CD4-positive, CD25-positive, alpha-beta regulatory T cell (primary cell): ENCODE results near the gene ATF4. TPM values are rescaled to one million over a fixed set of nuclear protein-coding genes. Genes with fewer than 3 reads are reported as not detected.
A peak's percentile ranks its signal among the peaks of the same experiment; 100 is the strongest.

Source experiments
- ATAC-seq, 2 donors: fragments of 150-1000 bp; cut with Tn5 transposase; one replicate each; pipeline ENCODE4 v1.10.0; 2021; ENCODE audit warnings: low read depth in 2 of 2, moderate number of reproducible peaks in 2 of 2, moderate library complexity in 1 of 2
- DNase-seq, 3 donors: peaks; one replicate each; pipeline versions ENCODE4 v3.0.0 to v3.0.0-alpha.2; 2012 to 2022; ENCODE audit warnings: mixed read lengths in 1 of 3
- H3K27ac ChIP-seq: one replicate; pipeline ENCODE4 v1.7.0; 2013; ENCODE audit warnings: mild to moderate bottlenecking, low read length; ENCODE audit not compliant: insufficient read depth, poor library complexity, severe bottlenecking
- H3K27me3 ChIP-seq: one replicate; pipeline ENCODE4 v1.7.0; 2013; ENCODE audit warnings: low read length; ENCODE audit not compliant: control insufficient read depth, insufficient read depth
- H3K36me3 ChIP-seq: one replicate; pipeline ENCODE4 v1.7.0; 2013; ENCODE audit warnings: mild to moderate bottlenecking, low read length, moderate library complexity; ENCODE audit not compliant: control insufficient read depth, insufficient read depth
- H3K4me1 ChIP-seq: 2 replicates; pipeline ENCODE4 v1.7.0; 2013; ENCODE audit warnings: mild to moderate bottlenecking, low read length; ENCODE audit not compliant: insufficient read depth, control insufficient read depth, poor library complexity, severe bottlenecking
- H3K4me3 ChIP-seq: one replicate; pipeline ENCODE4 v1.7.0; 2013; ENCODE audit warnings: low read depth, mild to moderate bottlenecking, low read length, moderate library complexity
- H3K9me3 ChIP-seq, 2 experiments: 1 replicate in 1 of 2; 2 replicates in 1 of 2; pipeline ENCODE4 v1.7.0; 2013; ENCODE audit warnings: low read length in 2 of 2, mild to moderate bottlenecking in 1 of 2, moderate library complexity in 1 of 2; ENCODE audit not compliant: control insufficient read depth in 2 of 2
- H3K27ac Mint-ChIP-seq, 3 donors: one replicate each; pipeline ENCODE4 v1.8.0; 2020 to 2022; ENCODE audit warnings: mild to moderate bottlenecking in 3 of 3, mixed read lengths in 3 of 3, moderate library complexity in 2 of 3
- H3K27me3 Mint-ChIP-seq: one replicate; pipeline ENCODE4 v1.8.0; 2022; ENCODE audit warnings: mild to moderate bottlenecking, mixed read lengths
- H3K36me3 Mint-ChIP-seq: one replicate; pipeline ENCODE4 v1.8.0; 2020; ENCODE audit warnings: mixed read lengths
- H3K4me1 Mint-ChIP-seq, 4 donors: one replicate each; pipeline ENCODE4 v1.8.0; 2020 to 2022; ENCODE audit warnings: mixed read lengths in 4 of 4, mild to moderate bottlenecking in 1 of 4
- H3K4me3 Mint-ChIP-seq, 4 donors: one replicate each; pipeline ENCODE4 v1.8.0; 2020 to 2022; ENCODE audit warnings: mild to moderate bottlenecking in 4 of 4, mixed read lengths in 4 of 4, moderate library complexity in 3 of 4
- H3K9me3 Mint-ChIP-seq, 7 donors: one replicate each; pipeline ENCODE4 v1.8.0; 2020 to 2022; ENCODE audit warnings: mixed read lengths in 7 of 7, mild to moderate bottlenecking in 3 of 7, moderate library complexity in 2 of 7
- polyA plus RNA-seq, 4 donors: library from polyadenylated mRNA; unstranded; fragments of 300-500 nt; fragmentation: Illumina TruSeq; gene quantifications; one replicate each; pipeline ENCODE4 v1.2.3, GENCODE V29; 2021
- total RNA-seq: library from RNA; stranded (reverse); gene quantifications from one replicate; pipeline ENCODE4 v1.2.3, GENCODE V29; 2022

Gene ATF4
- total and polyA plus RNA-seq, 5 donors from 2014 or later, result 58.2 to 246 (median 70.5) TPM

DNA sequence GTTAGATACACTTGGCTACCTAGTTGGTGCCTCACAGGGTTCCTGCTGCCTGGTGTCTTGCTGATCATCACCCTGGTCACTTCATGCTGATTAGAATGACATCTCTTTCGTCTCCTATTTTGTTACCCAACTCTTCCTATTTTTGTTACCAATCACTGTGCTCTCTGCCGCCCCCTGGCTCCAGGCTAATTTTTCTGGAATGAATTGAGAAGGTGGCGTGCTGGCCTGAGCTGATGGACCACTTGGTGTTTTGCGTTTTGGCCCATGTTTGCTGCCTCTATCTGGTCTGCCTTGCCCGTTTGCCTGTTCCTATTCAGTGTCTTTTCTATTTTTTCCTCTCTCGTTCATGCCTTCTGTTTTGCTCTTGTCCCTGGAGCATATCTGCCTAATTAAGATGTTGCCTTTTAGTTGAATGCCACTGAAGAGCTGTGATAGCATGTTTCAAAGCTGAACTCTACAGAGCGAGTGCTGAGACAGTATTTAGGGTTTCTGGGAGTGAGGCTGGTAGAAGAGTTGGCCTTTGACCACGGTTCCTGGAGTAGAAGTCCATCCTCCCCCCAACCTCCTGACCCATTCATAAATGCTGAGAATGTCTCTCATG lies 5.9 kb upstream of the ATF4 start:
- Histone ChIP-seq H3K36me3 (peaks cover 58% of the 10 kb centered on the region), H3K27me3 (no peaks in the 10 kb centered on the region), H3K4me3 (no peak overlapping the region), H3K9me3 (no peaks in the 10 kb centered on the region), H3K4me1 (peaks cover 7% of the 10 kb centered on the region), H3K27ac (no peak overlapping the region)
- Mint-ChIP-seq H3K36me3 (peaks cover 34% of the 10 kb centered on the region), H3K4me1 (peaks cover 7 to 27% (median 22%) of the 10 kb centered on the region in 4 donors), H3K4me3 (peak overlapping the region in 2 of 4 donors; percentile 54 to 75), H3K9me3 (peaks cover 0 to 1% (median 0%) of the 10 kb centered on the region in 7 donors), H3K27ac (peak overlapping the region in 1 of 3 donors; percentile 17), H3K27me3 (no peaks in the 10 kb centered on the region)
- DNase-seq, result peak in 2 of 3 donors; percentile 40 to 47
- ATAC-seq, result no peak

DNA sequence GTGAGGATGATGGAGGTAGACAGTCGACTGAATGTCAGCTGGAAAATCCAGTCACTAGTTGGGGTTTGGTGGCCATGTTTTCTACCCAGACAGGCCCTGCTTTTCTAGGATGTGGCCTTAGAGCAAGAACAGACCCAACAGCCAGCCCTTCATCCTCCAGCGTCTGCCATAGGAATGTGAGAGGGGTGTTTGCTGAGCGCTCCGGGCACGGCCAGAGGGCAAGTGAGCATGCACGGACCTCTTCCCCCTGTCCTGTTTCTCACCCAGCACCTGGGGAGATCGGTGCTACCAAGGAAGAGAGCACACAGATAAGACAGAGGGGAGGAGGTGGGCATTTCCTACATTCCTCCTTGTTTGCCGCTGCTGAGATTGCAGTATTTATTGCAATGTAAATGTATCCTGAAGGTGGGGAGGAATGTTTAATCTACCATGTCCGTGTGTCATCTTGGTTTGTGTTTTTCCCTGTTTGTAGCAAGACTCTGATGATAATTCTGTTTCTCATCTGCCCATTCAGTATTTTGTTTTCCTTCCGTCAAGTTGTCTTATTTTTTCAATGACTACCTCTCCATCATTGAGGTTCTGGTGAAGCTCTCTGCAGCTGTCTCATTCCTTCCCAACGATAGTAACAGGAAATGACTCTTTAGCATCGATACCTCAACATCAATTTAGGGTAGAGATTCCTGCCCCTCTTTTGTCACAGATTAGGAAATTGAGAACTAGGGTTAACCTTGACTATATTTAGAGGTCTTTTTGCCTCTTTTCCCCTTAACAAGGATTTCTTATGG lies 4.9 kb upstream of the ATF4 start:
- Mint-ChIP-seq H3K27me3 (peaks cover 6% of the 10 kb centered on the region), H3K4me1 (peaks cover 3 to 31% (median 20%) of the 10 kb centered on the region in 4 donors), H3K9me3 (peaks cover 0 to 2% (median 0%) of the 10 kb centered on the region in 7 donors), H3K4me3 (peak overlapping the region in 2 of 4 donors; percentile 71 to 75), H3K27ac (peak overlapping the region in 1 of 3 donors; percentile 63), H3K36me3 (peaks cover 34% of the 10 kb centered on the region)
- H3K4me3 ChIP-seq, result no peak overlapping the region
- peaks cover 50% of the 10 kb centered on the region for H3K36me3 ChIP-seq
- H3K27ac ChIP-seq, result no peak overlapping the region
- no peak for ATAC-seq
- DNase-seq, result no peak
- no peaks in the 10 kb centered on the region for H3K27me3 ChIP-seq
- no peaks in the 10 kb centered on the region for H3K9me3 ChIP-seq
- H3K4me1 ChIP-seq, result peaks cover 9% of the 10 kb centered on the region

DNA sequence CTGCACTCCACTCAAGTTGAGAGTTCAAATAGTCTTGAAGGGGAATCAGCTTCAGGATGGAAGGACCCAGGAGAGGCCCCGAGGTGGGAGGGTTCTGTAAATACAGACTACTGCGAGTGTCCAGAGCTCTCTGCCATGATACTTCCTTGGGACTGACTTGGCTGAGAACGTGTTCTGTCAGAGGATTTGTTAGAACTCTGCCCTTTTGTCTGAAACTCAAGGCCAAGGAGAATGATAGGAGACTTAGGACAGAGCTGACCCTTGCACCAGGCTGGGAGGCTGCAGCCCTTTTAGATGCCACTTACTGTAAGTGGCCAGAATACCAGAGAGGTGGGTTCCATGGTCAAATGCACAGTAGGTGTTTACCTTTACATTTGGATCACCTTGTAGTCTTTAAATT lies 2.9 kb upstream of the ATF4 start:
- ATAC-seq (no peak), DNase-seq (no peak)
- Mint-ChIP-seq H3K27me3 (peaks cover 6% of the 10 kb centered on the region), H3K9me3 (peaks cover 0 to 6% (median 0%) of the 10 kb centered on the region in 7 donors), H3K4me3 (peak overlapping the region in 2 of 4 donors; percentile 15 to 31), H3K27ac (no peak overlapping the region), H3K36me3 (peaks cover 40% of the 10 kb centered on the region), H3K4me1 (peaks cover 8 to 39% (median 28%) of the 10 kb centered on the region in 4 donors)
- no peak overlapping the region for H3K4me3 ChIP-seq
- H3K27me3 ChIP-seq, result no peaks in the 10 kb centered on the region
- no peak overlapping the region for H3K27ac ChIP-seq
- peaks cover 24% of the 10 kb centered on the region for H3K4me1 ChIP-seq
- peaks cover 43% of the 10 kb centered on the region for H3K36me3 ChIP-seq
- H3K9me3 ChIP-seq, result no peaks in the 10 kb centered on the region

DNA sequence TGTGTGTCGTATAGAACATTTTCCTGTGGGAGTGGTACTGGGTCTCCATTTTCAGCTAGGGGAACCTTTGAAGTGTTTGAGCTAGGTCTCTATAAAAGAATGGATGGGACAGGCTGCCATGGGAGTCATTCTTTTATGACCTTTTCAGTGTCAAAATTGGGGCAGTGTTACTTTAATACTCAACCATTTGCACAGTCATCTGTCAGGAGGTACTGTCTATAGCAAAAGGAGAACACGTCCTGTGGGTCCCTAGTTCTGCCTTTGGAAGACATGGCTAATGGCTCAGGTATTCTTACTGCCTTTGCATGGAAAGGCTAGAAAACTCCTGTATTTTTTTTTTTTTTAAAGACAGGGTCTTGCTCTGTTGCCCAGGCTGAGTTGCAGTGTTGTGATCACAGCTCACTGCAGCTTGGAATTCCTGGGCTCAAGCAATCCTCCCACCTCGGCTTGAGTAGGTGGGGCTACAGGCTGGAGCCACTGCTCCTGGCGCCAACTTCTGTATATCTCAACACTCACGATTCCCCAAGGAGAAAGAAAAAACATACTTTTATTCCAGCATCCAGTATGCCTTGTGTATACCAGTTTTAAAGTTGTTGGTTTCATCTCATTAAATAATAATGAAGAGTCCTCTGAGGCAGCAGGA lies 2.1 kb upstream of the ATF4 start:
- no peaks in the 10 kb centered on the region for H3K9me3 ChIP-seq
- ATAC-seq (no peak), DNase-seq (no peak)
- no peak overlapping the region for H3K4me3 ChIP-seq
- H3K4me1 ChIP-seq, result peaks cover 32% of the 10 kb centered on the region
- H3K27ac Mint-ChIP-seq, result peak overlapping the region in 1 of 3 donors; percentile 52
- H3K27ac ChIP-seq, result no peak overlapping the region
- H3K27me3 ChIP-seq, result no peaks in the 10 kb centered on the region
- H3K9me3 Mint-ChIP-seq, result peaks cover 0 to 6% (median 0%) of the 10 kb centered on the region in 7 donors
- peaks cover 10 to 47% (median 34%) of the 10 kb centered on the region in 4 donors for H3K4me1 Mint-ChIP-seq
- H3K27me3 Mint-ChIP-seq, result peaks cover 6% of the 10 kb centered on the region
- peaks cover 44% of the 10 kb centered on the region for H3K36me3 ChIP-seq
- H3K36me3 Mint-ChIP-seq, result peaks cover 39% of the 10 kb centered on the region
- peak overlapping the region; percentile 91 to 96 (median 96) for H3K4me3 Mint-ChIP-seq

DNA sequence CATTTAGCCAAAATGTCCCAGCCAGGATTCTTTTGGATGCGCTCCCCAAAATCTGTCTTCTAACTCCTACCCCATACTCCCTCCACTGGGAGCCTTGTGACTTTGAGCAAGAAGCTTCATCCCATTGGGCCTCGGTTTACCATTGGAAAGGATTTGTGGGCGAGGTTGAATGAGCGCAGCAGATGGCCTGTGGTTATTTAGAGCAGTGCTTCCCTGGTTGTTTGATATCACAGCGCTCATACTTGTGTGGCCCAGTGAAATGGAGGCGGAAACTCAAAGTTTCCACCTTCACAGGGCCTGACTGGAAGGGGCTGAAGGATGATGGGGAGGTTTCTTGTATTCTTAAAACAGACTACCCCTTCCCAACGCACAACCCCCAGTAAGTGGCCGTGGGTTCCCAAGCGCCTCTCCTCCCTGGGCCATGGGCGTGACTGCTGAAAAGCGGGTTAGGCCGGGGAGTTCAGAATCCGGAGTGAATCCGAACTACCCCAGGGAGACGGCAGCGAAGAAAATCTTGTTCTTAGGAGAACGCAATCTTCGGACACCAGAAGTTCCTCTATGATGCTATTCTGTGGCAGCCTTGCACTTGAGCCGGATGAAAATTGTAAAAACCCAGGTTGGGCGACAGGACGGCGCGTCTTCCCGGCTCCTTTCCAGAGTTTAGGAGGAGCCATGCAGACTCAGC lies 1.2 kb upstream of the ATF4 start:
- ATAC-seq, result no peak
- H3K4me1 Mint-ChIP-seq, result peaks cover 10 to 52% (median 37%) of the 10 kb centered on the region in 4 donors
- peak overlapping the region; percentile 97 to 99 (median 99) for H3K27ac Mint-ChIP-seq
- peaks cover 41% of the 10 kb centered on the region for H3K36me3 ChIP-seq
- peak overlapping the region; percentile 61 for H3K4me3 ChIP-seq
- H3K9me3 Mint-ChIP-seq, result peaks cover 0 to 6% (median 0%) of the 10 kb centered on the region in 7 donors
- no peak for DNase-seq
- H3K36me3 Mint-ChIP-seq, result peaks cover 30% of the 10 kb centered on the region
- peaks cover 41% of the 10 kb centered on the region for H3K4me1 ChIP-seq
- peaks cover 6% of the 10 kb centered on the region for H3K27me3 Mint-ChIP-seq
- H3K9me3 ChIP-seq, result no peaks in the 10 kb centered on the region
- no peaks in the 10 kb centered on the region for H3K27me3 ChIP-seq
- H3K27ac ChIP-seq, result peak overlapping the region; percentile 88
- peak overlapping the region; percentile 91 to 96 (median 96) for H3K4me3 Mint-ChIP-seq

DNA sequence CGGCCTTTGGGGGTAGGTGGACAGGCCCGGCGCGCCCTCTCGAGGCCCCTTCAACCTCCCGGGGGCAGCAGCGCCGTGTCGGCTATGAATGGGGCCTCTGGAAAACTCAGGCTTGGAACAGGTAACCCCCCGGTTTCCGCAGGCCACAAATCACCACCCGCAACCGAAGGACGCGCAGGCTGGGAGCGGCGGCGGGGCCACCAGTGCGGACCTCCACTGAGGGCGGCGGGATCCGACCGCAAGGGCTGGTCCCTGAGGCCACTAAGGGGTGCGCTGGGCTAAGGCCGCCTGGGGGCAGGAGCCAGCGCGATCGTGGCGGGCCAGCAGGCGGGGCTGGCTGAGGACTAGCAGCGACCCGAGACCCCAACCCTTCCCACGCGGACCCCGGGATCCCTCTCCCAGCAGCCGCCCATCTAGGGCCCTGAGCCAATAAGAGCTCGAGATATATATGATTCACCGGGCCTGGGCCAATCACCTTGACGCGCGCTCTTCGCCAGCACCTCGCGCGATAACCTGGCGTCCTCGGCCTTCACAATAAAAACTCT lies 609 bp upstream of the ATF4 start:
- Histone ChIP-seq H3K9me3 (no peaks in the 10 kb centered on the region), H3K27ac (peak overlapping the region; percentile 88), H3K27me3 (no peaks in the 10 kb centered on the region), H3K4me1 (peaks cover 45% of the 10 kb centered on the region), H3K4me3 (peak overlapping the region; percentile 92), H3K36me3 (peaks cover 42% of the 10 kb centered on the region)
- H3K27ac Mint-ChIP-seq, result peak overlapping the region; percentile 97 to 99 (median 99)
- H3K36me3 Mint-ChIP-seq, result peaks cover 24% of the 10 kb centered on the region
- DNase-seq (peak in 2 of 3 donors; percentile 94 to 99), ATAC-seq (peak; percentile 94 to 95)
- H3K4me1 Mint-ChIP-seq, result peaks cover 6 to 52% (median 36%) of the 10 kb centered on the region in 4 donors
- peaks cover 0 to 6% (median 0%) of the 10 kb centered on the region in 7 donors for H3K9me3 Mint-ChIP-seq
- H3K27me3 Mint-ChIP-seq, result peaks cover 6% of the 10 kb centered on the region
- peak overlapping the region; percentile 91 to 96 (median 96) for H3K4me3 Mint-ChIP-seq
